ENCODE measurements around the gene LAMC2.

LAMC2 gene

DNA sequence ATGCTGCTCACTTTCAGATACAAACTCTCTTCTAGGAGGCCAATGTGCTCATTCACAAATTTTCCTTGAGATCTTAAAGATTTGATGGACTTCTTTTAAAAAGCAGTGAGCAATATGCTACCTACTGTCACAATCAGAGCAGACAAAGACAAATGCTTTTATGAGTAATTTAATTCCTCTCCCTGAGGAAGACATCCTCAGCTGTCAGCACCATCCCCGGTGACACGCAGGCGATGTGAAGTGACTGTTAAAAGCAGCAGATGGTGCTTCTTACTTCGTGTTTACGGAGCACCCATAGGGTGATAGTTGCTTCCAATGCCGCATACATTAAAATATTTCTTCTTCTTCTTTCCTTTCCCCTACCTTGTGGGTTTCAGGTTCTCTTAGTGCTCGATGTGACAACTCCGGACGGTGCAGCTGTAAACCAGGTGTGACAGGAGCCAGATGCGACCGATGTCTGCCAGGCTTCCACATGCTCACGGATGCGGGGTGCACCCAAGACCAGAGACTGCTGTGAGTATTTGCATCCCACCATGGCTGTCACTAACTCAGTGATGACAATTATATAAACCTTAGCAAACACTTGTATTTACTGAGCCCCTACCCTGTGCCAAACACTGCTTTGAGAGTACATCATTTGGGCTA is 29.1 kb downstream of the LAMC2 start:
- no peak for DNase-seq

GRCh38 chr1:183215936-183216335 is 29.9 kb downstream of the LAMC2 start:
- no peak for DNase-seq

DNA sequence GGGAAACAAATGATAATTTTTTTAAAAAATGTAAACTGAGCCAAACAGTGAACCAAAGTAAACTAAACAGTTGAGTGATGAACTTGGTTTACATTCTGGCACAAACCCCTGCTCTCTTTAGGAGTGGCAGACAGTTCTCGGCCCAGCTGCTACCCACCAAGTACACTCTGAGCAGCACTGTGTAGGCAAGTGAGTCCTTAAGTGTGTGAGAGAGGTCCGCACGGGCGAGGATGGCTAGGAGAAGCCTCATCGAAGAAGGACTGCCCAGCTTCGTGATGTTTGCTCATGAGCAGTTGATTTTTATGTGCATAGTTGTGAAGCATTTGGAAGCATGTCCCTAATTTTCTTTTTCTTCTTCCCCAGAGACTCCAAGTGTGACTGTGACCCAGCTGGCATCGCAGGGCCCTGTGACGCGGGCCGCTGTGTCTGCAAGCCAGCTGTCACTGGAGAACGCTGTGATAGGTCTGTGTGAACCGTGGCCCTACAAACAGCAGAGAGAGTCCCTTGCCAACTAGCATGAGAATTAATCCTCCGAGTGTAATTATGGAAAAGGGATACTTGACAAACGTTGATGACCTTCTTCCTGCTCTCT is 32.1 kb downstream of the LAMC2 start:
- peak; percentile 49 for DNase-seq

GRCh38 chr1:183218971-183219615 is 33.0 kb downstream of the LAMC2 start:
- DNase-seq, result peak; percentile 51

DNA sequence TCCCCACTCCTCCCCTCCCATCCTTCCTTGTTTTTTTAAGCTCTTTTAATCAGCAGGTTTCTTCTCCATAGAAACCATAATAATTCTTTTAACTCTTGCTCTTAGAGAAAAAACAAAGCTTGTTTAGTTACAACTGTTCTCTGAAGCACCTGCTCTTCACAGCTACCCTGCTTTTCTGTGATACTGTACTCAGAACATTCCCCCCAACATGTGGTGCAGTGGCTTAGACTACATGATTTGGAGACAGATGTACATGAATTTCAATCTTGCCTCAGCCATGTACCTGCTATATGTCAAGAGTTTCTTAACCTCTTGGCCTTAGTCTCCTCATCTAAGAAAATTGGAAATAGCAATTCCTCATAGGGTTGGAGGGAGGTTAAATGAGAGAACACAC is 33.5 kb downstream of the LAMC2 start:
- DNase-seq, result no peak

GRCh38 chr1:183222909-183223308 is 36.8 kb downstream of the LAMC2 start:
- DNase-seq, result no peak

DNA sequence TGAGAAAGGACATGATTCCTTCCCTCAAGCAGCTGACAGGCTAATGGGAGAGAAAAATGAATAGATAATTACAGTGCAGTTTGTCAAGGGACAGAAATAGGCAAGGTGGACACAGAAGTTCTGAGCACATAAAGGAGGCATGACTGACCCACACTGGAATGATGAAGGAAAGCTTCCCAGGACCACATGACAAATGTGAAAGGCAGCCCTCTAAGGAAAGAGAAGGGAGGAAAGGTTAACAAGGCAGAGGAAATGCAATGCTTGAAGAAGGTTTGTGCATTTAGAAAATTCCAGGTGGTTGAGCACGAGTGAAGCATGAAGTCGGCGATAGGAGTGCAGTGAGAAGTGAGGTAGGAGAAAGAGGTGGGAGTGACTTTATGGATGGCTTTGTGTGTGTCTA is 37.4 kb downstream of the LAMC2 start:
- DNase-seq, result no peak

GRCh38 chr1:183226361-183226760 is 40.3 kb downstream of the LAMC2 start:
- no peak for DNase-seq

DNA sequence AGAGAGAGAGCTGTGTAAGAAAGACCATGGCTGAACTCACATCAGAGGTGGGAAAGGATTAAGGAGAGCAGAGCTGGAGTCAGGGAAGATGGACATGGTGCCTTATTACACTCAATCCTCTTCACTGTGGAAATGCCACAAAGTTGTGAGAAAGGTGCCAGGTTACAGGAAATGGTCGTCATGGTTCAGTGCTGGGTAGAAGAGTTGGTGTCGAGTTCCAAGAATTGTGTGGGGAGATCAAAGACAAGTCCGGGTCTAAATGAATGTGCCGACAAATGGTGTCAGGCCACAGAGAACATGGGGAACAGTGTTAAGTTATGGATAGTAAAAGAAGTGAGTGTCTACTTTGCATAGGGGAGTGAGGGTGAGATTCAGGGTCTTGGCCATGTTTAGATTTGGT is 40.9 kb downstream of the LAMC2 start:
- no peak for DNase-seq

GRCh38 chr1:183227422-183228346 is 41.6 kb downstream of the LAMC2 start:
- peak; percentile 28 for DNase-seq

DNA sequence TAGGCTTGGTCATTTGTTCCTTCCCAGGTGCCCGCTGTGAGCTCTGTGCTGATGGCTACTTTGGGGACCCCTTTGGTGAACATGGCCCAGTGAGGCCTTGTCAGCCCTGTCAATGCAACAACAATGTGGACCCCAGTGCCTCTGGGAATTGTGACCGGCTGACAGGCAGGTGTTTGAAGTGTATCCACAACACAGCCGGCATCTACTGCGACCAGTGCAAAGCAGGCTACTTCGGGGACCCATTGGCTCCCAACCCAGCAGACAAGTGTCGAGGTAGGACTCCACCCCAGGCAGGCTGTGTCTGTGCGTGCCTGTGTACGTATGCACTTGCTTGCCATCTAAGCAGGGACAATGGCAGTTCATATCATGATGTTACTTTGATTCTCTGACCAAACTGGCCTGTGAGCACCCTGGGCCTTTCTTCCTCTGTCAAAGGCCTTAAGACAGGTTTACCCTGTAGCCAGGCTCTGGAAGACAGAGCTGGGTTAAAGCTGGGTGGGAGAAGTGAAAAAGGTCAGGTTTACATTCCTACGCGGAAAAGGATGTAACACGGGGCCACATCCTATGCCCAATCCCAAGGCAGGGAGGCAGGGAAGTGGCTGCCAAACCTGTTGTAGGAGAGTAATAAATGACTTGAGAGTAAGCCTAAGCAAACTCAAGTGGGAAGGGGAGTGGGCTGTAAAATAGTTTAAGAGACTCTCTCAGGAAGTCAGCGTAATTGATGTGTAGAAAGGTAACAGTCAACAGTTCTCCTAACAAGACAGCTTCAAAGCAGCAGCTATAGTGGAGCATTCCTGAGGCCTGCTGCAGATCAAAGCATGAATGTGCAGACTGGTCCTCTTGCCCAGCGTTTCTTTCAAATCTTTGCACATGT is 42.5 kb downstream of the LAMC2 start:
- no peak for DNase-seq

- no peak for DNase-seq
Measured at GRCh38 chr1:183230413-183230812, 44.3 kb downstream of the LAMC2 start.

- DNase-seq, result no peak
Measured at GRCh38 chr1:183231545-183231944, 45.5 kb downstream of the LAMC2 start.

DNA sequence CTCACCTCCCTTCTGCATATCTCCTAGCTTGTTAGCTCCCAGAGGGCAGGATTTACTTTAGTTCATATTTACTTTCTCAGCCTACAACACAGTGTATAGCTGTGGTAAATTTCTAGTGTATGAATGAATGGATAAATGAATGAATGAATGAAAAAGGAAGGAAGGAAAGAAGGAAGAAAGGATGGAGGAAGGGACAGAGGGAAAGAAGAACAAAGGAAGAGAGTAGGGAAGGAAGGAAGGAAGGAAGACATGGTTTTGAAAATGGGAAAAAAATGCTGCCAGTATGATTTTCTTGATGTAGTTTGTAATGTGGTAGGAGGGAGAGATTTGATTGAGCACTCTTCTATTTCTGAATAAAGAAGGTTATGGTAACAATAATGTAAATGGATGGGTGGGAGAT is 47.0 kb downstream of the LAMC2 start:
- no peak for DNase-seq

DNA sequence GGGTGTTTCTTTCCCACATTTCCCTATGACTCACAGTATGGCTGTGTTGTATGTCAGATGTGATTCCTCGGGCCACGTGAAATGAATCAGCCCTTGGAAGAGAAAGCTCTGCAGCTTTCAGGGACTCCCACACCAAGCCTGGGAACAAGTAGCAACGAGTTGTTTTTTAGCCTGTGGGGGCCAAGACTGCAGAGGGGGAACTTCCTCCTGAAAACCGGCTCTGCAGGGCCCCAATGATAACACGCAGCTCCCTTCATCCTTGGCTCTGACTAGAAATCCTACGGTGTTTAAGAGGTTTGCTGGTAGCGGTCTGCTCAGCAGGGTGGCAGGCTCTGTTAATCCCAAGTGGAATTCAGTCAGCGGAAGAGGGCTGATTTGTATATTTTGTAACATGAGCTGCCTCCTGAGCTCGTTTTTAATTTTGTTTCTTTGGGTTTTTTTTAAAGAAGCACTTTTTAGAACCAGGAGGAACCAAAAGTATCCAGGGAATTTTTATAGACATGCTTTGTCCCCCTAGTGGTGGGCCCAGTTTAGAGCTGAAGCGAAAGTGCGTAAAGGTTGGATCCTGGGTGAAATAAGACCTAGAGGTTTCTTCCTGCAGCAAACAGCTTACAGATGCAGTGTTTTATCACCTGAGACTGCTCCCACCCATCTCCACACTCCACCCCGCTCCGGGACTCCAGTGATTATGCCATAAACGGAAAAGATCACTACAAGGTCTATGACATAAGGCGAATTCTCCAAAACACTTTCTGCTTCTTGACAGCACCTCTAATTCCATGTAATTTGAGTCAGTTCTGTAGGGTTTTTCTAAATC is 48.8 kb downstream of the LAMC2 start:
- no peak for DNase-seq

- no peak for DNase-seq
Measured at GRCh38 chr1:183235503-183235902, 49.4 kb downstream of the LAMC2 start.

- no peak for DNase-seq
Measured at GRCh38 chr1:183236158-183236725, 50.2 kb downstream of the LAMC2 start.

DNA sequence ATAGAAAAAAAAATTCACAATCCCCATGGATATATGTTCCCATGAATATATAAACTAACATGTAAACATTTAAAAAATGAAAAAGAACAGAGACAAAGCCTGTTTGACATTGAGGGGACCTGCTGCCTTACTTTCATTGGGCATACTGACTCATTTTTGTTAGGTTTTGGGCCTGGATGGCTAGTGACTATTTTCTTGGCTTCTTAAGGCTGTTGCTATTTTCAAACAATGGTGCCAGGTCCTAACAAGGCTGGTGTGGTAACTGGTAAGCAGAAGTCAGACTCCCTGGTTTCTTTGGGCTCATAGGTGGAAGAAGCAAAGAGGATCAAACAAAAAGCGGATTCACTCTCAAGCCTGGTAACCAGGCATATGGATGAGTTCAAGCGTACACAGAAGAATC is 51.0 kb downstream of the LAMC2 start:
- no peak for DNase-seq

- no peak for DNase-seq
Measured at GRCh38 chr1:183238071-183238470, 52.0 kb downstream of the LAMC2 start.

GRCh38 chr1:183239220-183239742 is 53.2 kb downstream of the LAMC2 start:
- DNase-seq, result no peak
